HG03159 (cell line): ENCODE data around the gene TBC1D12.

ENCODE experiments used
- ATAC-seq: cut with Tn5 transposase; IDR thresholded peaks from one replicate; pipeline ENCODE4 v1.9.1; 2021; ENCODE audit warnings: mild to moderate bottlenecking, moderate library complexity; ENCODE audit not compliant: unreplicated experiment

TBC1D12 gene

DNA sequence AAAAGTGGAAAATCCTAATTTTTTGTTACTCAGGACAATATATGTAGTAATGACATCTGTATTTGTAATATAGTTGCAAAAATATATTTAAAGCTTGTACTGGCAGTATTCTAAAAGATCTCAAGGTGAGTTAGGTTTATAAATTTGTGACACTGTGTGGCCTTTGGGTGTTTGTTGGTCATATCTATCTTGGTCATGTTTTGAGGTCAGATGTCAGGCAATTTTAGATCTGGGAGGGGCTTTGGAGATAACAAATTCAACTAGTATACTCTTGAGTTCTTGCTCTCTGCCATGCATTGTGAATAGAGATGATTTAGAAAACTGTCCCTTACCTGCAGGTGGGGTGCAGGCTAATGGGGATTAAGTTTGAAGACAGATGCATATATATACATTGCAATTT, 3.1 kb downstream of the TBC1D12 start:
- ATAC-seq, result no peak

DNA sequence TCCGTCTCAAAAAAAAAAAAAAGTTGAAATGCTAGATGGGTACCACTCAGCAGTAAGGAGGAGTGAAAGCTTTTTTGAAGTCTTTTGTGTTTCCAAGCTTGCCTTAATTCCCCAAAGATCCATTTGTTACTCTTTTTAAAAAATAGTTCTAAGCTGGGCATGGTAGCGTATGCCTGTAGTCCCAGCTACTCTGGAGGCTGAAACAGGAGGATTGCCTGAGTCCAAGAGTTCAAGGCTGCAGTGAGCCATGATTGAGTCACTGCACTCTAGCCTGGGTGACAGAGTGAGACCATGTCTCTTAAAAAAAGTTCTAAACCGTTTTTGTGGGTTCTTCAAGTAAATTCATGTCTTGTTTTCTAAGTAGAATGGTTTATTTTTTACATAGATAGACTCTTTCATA, 5.3 kb downstream of the TBC1D12 start:
- ATAC-seq, result no peak

DNA sequence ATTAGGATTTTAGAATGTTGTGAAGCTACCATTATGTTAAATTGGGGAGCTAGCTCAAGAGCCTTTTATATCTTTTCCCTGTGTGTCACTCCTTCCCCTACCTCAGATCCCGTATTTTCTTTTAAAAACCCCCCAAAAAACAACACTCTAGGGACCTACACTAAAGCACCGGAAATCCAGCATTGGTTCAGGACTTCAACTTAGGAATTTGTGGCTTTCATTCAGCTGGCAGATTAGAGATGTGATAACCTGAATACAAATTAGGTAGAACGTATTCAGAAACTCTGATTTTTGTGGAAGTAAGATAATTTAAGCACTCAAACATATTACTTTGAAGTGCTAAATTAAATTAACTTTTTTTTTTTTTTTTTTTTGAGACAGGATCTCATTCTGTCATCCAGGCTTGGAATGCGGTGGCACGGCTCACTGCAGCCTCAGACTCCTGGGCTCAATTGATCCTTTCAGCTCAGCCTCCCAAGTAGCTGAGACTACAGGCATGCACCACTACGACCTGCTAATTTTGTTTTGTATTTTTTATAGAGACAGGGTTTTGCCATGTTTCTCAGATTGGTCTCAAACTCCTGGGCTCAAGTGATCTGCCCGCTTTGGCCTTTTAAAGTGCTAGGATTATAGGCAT, 6.8 kb downstream of the TBC1D12 start:
- no peak for ATAC-seq

DNA sequence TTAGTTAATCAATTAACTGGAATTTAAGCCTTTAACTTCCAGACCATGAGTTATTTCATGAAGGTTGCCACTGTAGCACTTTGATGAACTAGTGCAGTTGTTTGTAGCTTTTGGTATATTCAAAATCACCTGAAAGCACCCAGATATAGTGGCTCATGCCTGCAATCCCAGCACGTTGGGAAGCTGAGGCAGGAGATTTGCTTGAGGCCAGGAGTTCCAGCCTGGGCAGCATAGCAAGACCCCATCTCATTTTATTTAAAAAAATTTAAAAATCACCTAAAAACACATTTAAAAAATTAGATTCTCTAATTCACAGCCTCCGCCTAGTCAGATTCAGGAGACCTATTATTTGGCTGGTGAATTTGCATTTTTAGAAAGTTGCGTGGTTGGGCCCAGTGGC, 9.0 kb downstream of the TBC1D12 start:
- no peak for ATAC-seq

DNA sequence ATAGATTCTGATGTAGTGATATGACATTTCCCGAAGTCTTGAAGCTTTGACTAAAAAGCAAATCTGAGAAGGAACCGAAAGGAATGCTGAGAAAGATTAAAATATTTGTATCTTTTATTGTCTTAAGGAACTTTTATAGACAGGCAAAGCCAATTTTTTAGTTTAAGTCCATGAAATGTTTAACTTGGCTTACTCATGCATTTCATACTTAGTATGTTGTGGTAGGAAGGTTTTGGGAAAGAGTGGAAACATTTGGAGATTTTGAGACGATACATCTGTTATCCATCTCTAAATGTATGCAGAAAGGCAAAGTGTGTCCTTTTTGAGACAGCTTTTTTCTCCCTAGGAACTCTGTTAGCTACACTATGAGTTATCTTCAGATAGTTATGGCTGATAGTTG, 10.1 kb downstream of the TBC1D12 start:
- no peak for ATAC-seq

DNA sequence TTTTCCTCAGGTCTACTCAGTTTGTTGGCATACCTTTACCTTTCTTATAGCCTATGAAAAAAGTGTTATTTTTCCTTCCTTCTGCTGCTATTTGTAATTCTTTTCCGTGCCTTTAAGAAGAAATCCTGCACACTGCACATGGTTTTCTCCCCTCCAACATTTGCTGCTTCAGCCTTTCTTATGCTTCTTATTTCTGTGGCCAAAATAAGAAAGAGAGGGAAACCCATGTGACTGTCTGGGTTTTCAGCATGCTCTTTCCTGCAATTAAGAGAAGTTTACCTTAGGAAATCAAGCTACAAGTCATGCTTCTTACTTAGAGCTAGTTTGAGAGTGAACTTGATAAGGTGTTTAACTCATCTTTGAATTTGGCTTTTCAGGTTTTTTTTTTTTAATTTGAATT, 11.0 kb downstream of the TBC1D12 start:
- ATAC-seq, result no peak

DNA sequence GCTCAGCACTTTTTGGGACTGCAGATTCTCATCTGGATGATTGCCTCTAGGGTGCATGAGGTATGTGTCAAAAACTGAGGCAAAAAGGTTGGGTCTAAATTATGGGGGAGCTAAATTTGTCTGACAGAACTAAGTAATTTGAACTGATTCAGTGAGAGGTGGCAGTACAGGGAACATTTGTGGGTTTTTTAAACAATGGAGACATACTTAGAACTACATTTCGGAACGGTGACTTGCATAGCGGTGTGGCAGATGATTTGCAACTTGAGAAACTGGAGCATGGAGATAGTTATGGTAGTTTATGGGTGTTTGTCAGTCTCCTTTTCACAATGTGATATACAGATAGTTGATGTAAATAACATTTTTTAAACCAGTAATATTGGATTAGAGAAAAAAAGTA, 14.6 kb downstream of the TBC1D12 start:
- no peak for ATAC-seq

DNA sequence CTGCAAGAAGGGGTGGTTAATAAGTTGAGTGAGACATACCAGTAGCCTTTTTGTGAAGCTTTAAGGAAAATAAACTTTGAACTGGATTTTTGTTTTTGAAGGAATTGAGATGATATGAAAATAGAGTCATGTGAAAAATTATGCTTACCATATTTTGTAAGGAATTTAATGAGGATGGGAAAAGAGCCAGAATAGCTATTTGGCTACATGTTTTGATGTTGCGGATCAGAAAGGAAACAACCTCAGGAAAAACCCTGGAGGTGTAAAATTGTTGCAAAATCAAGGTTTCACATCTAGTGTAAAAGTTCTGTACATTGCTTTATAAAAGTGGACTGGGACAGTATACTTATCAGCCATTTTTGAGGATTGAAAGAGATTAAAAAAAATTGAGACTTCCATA, 15.0 kb downstream of the TBC1D12 start:
- ATAC-seq, result no peak

DNA sequence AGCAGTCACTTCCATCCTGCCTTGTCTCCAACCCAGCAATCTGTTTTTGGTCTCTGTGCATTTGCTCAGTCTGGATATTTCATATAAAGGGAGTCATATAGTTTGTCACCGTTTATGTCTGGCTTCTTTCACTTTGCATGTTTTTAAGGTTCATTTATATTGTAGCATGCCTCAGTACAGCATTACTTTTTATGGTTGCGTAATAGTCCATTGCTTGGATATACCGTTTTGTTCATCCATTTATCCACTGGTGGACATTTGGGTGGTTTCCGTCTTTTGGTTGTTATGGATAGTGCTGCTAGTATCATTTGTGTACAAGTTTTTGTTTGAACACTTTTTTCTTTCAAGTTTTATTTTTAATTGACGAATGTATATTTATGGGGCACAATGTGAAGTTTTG, 18.2 kb downstream of the TBC1D12 start:
- ATAC-seq, result no peak

DNA sequence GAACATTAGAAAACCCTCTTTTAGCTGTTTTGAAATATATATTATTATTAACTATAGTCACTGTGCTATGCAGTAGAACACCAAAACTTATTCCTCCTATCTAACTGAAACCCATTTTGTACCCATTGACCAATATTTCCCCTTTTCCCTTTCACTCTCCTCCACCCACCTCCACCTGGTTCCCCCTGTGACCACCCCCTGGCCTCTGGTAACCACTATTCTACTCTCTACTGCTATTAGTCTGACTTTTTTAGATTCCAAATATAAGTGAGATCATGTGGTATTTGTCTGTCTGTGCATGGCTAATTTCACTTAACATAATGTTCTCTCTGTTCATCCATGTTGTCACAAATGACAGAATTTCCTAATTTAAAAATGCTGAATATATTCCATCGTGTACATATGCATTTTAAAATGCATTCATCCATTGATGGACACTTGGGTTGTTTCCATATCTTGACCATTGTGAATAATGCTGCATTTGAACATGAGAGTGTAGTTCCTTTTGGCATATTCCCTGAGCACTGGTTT, 18.7 kb downstream of the TBC1D12 start:
- no peak for ATAC-seq

DNA sequence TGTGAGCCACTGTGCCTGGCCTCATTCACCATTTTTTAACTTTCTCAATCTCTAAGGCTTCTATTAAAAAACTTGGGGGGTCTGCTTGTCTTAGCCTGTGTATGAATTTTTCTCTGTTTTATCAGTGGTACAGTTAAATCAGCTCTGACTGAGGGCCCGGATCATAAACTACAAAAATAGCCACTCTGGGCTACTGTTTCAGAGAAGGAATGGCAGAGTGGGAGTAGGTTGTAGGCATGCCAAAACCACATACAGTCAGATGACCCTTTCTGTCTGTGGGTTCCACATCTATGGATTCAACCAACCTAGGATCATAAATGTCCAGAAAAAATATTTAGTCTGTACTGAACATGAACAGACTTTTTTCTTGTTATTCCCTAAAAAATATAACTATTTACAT, 21.3 kb downstream of the TBC1D12 start:
- no peak for ATAC-seq

DNA sequence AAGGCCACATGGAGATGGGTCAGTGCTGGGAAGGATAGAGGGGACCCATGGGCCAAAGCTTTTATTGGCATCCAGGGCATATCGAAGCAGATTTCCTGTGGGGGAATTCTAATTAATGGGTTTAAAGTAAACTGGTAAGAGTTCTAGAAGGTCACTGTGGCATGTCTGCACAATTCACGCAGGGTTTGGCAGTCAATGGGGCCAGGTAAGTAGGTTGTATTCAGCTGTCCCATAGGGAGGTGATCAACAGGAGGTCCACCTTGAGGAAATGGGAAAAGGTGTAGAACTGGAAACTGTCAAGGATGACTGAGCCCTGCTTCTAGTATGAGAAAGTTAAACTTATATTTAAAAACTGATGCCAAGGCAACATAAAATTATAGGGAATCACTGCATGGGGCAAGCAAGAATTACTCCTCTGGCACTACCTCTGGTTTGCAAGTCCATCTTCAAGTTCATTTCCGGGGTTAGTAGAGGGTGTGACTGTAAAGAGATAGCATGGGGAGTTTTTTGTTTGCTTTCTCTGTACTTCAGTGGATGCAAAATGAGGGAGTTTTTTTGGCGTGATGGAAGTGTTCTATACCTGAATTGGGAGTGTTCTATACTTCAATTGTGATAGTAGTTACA, 22.5 kb downstream of the TBC1D12 start:
- ATAC-seq, result no peak

DNA sequence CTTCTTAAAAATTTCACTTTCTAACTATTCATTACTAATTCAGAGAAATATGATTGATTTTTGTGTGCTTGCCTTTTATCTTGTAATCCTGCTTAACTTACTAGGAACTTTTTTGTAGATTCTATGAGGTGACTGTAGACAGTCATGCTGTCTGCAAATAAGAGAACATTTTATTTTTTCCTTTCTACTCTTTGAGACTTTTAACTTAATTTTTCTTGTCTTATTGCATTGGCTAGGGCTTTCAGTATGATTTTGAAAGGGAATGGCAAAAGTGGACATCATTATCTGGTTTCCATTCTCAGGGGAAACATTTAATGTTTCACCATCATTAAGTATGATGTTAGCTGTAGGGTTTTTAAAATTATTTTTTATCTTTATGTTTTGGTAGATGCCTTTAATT, 23.6 kb downstream of the TBC1D12 start:
- ATAC-seq, result no peak

DNA sequence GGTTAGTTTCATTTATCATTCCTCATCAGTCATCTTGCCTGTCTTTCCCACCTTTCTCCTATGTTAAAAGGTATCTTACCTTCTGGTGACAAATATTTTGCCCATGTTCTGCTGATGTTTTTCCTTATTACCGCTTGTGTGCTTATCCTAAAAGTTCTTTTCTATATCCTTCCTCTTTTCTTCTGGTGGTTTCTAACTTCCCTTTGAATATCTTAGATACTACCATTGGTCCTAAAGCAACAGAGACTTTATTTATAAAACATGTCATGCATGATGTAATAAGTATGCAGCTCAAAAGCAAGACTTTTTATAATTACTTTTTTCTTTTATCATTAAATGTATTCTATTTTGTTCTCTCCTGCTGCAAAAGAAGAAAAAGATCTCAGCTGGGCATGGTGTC, 24.8 kb downstream of the TBC1D12 start:
- no peak for ATAC-seq

DNA sequence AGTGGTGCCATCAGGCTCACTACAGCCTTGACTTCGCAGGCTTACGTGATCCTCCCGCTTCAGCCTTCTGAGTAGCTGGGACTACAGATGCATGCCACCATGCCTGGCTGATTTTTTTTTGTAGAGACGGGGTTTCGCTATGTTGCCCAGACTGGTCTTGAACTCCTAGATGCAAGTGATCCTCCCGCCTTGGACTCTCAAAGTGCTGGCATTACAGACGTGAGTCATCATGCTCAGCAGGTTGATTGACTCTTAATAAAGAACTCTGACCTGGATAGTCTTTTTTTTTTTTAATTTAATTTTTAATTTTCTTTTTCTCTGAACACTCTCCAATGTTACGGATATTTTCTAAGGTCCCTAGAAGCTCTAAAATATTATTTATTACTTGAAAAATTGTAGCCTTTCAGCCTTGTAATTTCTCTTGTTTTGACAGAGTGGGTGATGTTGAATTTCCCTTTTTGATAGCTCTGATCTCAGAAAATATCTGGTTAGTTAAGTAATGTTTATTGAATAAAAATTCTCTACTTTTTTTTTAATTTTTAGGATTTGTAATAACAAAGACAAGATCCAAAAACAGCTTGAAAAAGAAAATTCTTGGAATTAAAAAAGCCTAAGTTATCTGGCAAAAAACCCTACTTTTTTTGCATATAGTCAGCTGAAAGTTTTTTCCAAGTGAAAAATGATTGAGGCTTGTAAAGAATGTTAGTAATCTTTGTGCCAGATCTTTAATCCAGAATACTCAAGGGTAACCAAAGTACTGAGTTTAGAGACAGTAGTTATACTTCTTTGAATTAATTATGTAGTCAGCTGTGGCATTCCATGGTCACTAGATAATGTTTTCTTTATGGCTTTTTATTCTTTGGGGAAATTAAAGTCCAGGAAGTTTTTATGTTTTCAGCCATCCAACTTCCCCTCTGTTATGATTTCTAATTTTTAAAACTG, 26.7 kb downstream of the TBC1D12 start:
- no peak for ATAC-seq

DNA sequence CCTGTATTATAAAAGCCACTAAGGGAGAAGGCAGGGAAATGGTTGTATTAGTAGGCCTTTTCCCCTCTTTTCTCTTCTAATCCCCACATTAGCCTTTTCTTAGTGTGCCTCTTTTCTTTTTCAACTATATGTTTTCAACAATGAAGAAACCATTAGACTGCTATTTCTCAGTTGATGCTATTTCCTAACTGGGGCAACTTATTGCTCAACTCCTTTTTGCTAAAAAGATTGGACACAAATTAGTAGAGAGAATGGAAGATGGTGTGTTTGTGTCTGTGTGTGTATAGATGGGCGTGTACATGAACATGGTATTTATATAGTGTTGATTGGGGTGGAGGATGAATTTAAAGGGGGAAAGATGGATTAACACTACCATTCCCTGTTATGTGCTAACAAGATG, 28.4 kb downstream of the TBC1D12 start:
- ATAC-seq, result no peak

DNA sequence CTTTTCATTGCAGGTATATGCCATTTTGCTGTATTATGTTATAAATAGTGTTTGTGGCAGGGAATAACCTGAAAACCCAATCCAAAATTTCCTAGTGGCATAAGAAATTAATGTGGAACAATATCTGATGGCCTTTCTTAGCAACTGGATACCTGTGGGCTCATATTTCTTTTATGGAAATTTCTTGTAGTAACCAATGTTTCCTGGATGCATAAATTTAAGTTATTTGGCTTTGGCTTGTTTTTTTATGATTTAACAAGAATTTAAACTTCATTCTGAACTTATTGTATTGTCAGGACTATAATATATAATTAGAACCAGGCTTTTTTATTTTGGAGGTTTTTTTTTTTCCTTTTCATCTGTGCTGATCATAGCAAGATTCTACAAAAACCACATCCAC, 30.1 kb downstream of the TBC1D12 start:
- no peak for ATAC-seq

DNA sequence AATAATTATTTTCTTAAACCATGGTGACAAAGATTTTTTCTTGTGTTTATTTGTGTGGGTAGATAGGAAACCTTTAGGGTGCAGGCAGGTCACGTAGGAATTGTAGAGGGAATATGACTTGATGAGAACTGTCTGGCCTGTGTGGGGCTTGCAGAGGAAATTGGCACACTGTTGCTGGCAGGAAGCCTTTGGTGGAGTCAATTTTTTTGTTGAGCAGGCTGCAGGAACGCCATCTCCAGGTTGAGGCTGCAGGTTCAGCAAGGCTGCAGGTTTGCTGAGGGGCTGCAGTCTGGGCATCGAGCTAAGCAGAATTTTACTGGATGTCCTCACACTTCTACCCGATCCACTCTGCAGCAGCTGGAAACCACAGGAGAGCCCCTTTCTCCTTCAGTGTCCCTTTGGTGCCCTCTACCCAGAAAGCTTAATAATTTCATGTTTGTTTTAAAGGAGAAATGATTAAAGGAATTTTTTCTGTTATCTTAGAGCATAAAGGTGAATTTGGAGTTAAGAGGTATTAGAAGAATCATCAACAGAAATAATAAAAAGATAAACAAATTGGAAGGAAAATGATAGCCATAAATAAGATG, 37.0 kb downstream of the TBC1D12 start:
- ATAC-seq, result no peak

DNA sequence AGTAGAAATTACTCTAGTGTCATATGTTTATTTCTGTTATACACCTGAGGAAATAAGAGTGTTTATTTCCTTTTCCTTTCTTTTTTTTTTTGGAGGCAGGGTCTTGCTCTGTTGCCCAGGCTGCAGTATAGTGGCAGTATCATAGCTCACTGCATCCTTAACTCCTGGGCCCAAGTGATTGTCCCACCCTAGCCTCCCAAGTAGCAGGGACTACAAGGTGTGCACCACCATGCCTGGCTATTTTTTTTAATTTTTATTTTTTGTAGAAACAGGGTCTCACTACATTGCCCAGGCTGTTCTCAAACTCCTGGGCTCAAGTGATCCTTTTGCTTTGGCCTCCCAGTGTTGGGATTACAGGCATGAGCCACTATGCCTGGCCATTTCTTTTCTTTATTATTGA, 37.8 kb downstream of the TBC1D12 start:
- ATAC-seq, result no peak

DNA sequence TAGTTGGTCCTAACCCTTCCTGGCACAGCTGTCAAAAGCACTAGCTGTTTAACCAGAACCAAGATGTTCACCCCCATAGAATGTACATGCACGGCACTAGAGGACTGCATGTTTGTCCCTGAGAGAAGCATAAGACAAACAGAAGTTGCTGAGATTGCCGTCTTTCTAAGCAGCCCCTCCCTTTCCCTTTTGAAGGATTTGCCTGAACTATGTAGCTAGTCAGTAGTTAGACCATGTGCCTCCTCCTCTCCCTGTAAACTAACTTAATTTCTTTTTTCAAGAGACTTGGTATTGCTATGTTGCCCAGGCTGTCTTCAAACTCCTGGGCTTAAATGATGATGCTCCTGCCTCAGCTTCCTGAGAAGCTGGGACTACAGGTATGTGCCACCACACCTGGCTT, 40.7 kb downstream of the TBC1D12 start:
- no peak for ATAC-seq

DNA sequence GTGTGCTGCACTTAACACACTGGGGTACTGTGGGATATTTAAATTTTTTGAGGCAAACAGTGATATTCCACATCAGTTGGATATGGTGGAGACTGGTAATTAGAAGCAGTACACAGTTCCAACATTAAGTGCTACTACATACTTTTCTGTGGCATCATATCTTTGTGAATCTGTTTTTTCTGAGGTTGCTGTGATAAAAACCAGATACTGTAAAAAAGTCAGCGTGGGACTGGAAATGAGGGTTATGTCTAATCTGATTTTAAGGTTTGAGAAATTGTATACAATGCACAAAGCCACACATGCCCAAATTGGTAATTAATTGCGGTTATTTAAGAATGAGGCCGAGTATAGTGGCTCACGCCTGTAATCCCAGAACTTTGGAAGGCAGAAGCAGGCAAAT, 41.2 kb downstream of the TBC1D12 start:
- no peak for ATAC-seq
